Neuronal stem cell (in vitro differentiated cells): ENCODE results near the gene PPP1R2.

Experiments
- DNase-seq: peaks from one replicate; pipeline ENCODE4 v3.0.0-alpha.2; 2013; ENCODE audit warnings: low spot score
- H2AFZ ChIP-seq: one replicate; pipeline ENCODE4 v1.6.1; 2013; ENCODE audit warnings: mild to moderate bottlenecking, low read length, inconsistent platforms
- H2AK5ac ChIP-seq: 2 replicates; pipeline ENCODE4 v1.6.1; 2013; ENCODE audit warnings: low read depth, mild to moderate bottlenecking, inconsistent platforms, low read length, moderate library complexity, mixed read lengths
- H2BK120ac ChIP-seq: 2 replicates; pipeline ENCODE4 v1.6.1; 2013; ENCODE audit warnings: low read depth, mild to moderate bottlenecking, inconsistent platforms, low read length, moderate library complexity, mixed read lengths
- H2BK12ac ChIP-seq: one replicate; pipeline ENCODE4 v1.6.1; 2013; ENCODE audit warnings: low read length, inconsistent platforms
- H2BK15ac ChIP-seq: 2 replicates; pipeline ENCODE4 v1.6.1; 2013; ENCODE audit warnings: mild to moderate bottlenecking, low read length, inconsistent platforms, mixed read lengths
- H2BK5ac ChIP-seq: one replicate; pipeline ENCODE4 v1.6.1; 2013; ENCODE audit warnings: inconsistent platforms, mild to moderate bottlenecking, low read length, moderate library complexity
- H3K14ac ChIP-seq: one replicate; pipeline ENCODE4 v1.6.1; 2013; ENCODE audit warnings: low read length, inconsistent platforms
- H3K18ac ChIP-seq: 2 replicates; pipeline ENCODE4 v1.6.1; 2013; ENCODE audit warnings: low read length, inconsistent platforms
- H3K23ac ChIP-seq: 2 replicates; pipeline ENCODE4 v1.6.1; 2013; ENCODE audit warnings: low read depth, mild to moderate bottlenecking, mixed read lengths, low read length, inconsistent platforms; ENCODE audit not compliant: poor library complexity
- H3K27ac ChIP-seq: replicated peaks from 3 replicates; pipeline ENCODE4 v1.5.1; 2013; ENCODE audit warnings: low read length, inconsistent platforms
- H3K27me3 ChIP-seq, 3 experiments: 2 replicates each; pipeline ENCODE4 v1.6.1; 2013; ENCODE audit warnings: low read length in 3 of 3, mild to moderate bottlenecking in 2 of 3, inconsistent platforms in 1 of 3, low read depth in 1 of 3, mixed read lengths in 1 of 3, moderate library complexity in 1 of 3; ENCODE audit not compliant: control insufficient read depth in 3 of 3, insufficient read depth in 3 of 3
- H3K36me3 ChIP-seq, 2 donors: replicated peaks in 1 of 2; 2 replicates each; pipeline ENCODE4 v1.6.1; 2013; ENCODE audit warnings: low read length in 2 of 2; ENCODE audit not compliant: control insufficient read depth in 2 of 2, insufficient read depth in 2 of 2
- H3K4ac ChIP-seq: 2 replicates; pipeline ENCODE4 v1.6.1; 2013; ENCODE audit warnings: inconsistent platforms, mild to moderate bottlenecking, low read length, moderate library complexity
- H3K4me1 ChIP-seq, 2 donors: 1 replicate in 1 of 2; 2 replicates in 1 of 2; pipeline ENCODE4 v1.6.1; 2013; ENCODE audit warnings: low read length in 2 of 2, low read depth in 1 of 2; ENCODE audit not compliant: control insufficient read depth in 2 of 2, insufficient read depth in 1 of 2
- H3K4me2 ChIP-seq: one replicate; pipeline ENCODE4 v1.6.1; 2013; ENCODE audit warnings: mild to moderate bottlenecking, low read length, inconsistent platforms; ENCODE audit not compliant: insufficient read depth, poor library complexity, severe bottlenecking
- H3K4me3 ChIP-seq, 2 donors: 2 replicates each; pipeline ENCODE4 v1.5.1; 2013; ENCODE audit warnings: low read length in 2 of 2, mild to moderate bottlenecking in 2 of 2, inconsistent platforms in 1 of 2, moderate library complexity in 1 of 2
- H3K79me1 ChIP-seq: one replicate; pipeline ENCODE4 v1.6.1; 2013; ENCODE audit warnings: low read depth, mild to moderate bottlenecking, inconsistent platforms, low read length, moderate library complexity
- H3K9ac ChIP-seq: one replicate; pipeline ENCODE4 v1.6.1; 2013; ENCODE audit warnings: mild to moderate bottlenecking, low read depth, low read length, inconsistent platforms; ENCODE audit not compliant: poor library complexity
- H3K9me3 ChIP-seq, 2 donors: replicated peaks in 1 of 2; 2 replicates each; pipeline versions ENCODE3 to v1.6.1; 2013; ENCODE audit warnings: low read length in 2 of 2, mild to moderate bottlenecking in 2 of 2, inconsistent platforms in 1 of 2, low read depth in 1 of 2, mixed read lengths in 1 of 2, moderate library complexity in 1 of 2; ENCODE audit not compliant: control insufficient read depth in 2 of 2, insufficient read depth in 1 of 2
- H4K8ac ChIP-seq: one replicate; pipeline ENCODE4 v1.6.1; 2013; ENCODE audit warnings: low read depth, mild to moderate bottlenecking, inconsistent platforms, low read length, moderate library complexity
- H4K91ac ChIP-seq: one replicate; pipeline ENCODE4 v1.6.1; 2013; ENCODE audit warnings: low read length, low read depth, mild to moderate bottlenecking, inconsistent platforms; ENCODE audit not compliant: poor library complexity
- WGBS, 2 donors: extraction: QIAGEN DNeasy Blood & Tissue Kit; methylation state at CpG; one replicate each; pipeline ENCODE4 v1.1.7; 2013; ENCODE audit warnings: missing lambda C conversion rate in 2 of 2, mixed read lengths in 1 of 2; ENCODE audit not compliant: insufficient read length in 2 of 2, insufficient replicate concordance in 1 of 2; ENCODE audit errors: extremely low coverage in 2 of 2; 5-methylcytosine and 5-hydroxymethylcytosine counted together

Gene PPP1R2

GRCh38 chr3:195583831-195584542 lies 40.9 kb upstream of the PPP1R2 start, which contains the start of gene APOD:
APOD (minus strand) TSS chr3:195583940; CDS start chr3:195579461, 4,479 bp downstream.
- Histone ChIP-seq H3K4me2 (no peak within 1 kb of the TSS), H2BK5ac (no peak within 1 kb of the TSS), H3K27ac (no peak within 1 kb of the TSS), H3K18ac (no peak within 1 kb of the TSS), H3K4me3 (no peak within 1 kb of the TSS), H2BK15ac (no peak within 1 kb of the TSS), H2BK120ac (no peak within 1 kb of the TSS), H3K14ac (no peak within 1 kb of the TSS), H2BK12ac (no peak within 1 kb of the TSS), H3K4me1 (no peaks in the 10 kb centered on the region), H4K91ac (no peak within 1 kb of the TSS), H3K9me3 (peaks cover 0 to under 1% of the 10 kb centered on the region in 2 donors), H3K4ac (no peak within 1 kb of the TSS), H2AK5ac (no peak within 1 kb of the TSS), H3K79me1 (no peaks in the 10 kb centered on the region), H4K8ac (no peak within 1 kb of the TSS), H3K27me3 (peaks cover 0 to 2% (median 0%) of the 10 kb centered on the region in 3 experiments), H3K23ac (no peak within 1 kb of the TSS), H2AFZ (no peak within 1 kb of the TSS), H3K36me3 (no peaks in the 10 kb centered on the region), H3K9ac (no peak within 1 kb of the TSS)
- no peak for DNase-seq
- WGBS, 2 donors = no CpG with 5 or more reads among the region's 16 CpGs

GRCh38 chr3:195582947-195583346 lies 39.8 kb upstream of the PPP1R2 start:
- no peaks in the 10 kb centered on the region for H3K79me1 ChIP-seq
- H3K9ac ChIP-seq = no peak overlapping the region
- no peaks in the 10 kb centered on the region for H3K4me1 ChIP-seq
- DNase-seq = no peak
- no peaks in the 10 kb centered on the region for H3K9me3 ChIP-seq
- H3K4me2 ChIP-seq = no peak overlapping the region
- no peak overlapping the region for H2AFZ ChIP-seq
- no peaks in the 10 kb centered on the region for H3K36me3 ChIP-seq
- H3K27me3 ChIP-seq = peaks cover 0 to 9% (median 0%) of the 10 kb centered on the region in 3 experiments
- H3K4me3 ChIP-seq = no peak overlapping the region
- no peak overlapping the region for H2BK12ac ChIP-seq
- no peak overlapping the region for H3K27ac ChIP-seq
- no peak overlapping the region for H2AK5ac ChIP-seq
- H4K8ac ChIP-seq = no peak overlapping the region
- no peak overlapping the region for H2BK5ac ChIP-seq
- H2BK15ac ChIP-seq = no peak overlapping the region
- no peak overlapping the region for H3K4ac ChIP-seq
- no peak overlapping the region for H2BK120ac ChIP-seq
- H3K18ac ChIP-seq = no peak overlapping the region
- H3K23ac ChIP-seq = no peak overlapping the region
- H3K14ac ChIP-seq = no peak overlapping the region
- H4K91ac ChIP-seq = no peak overlapping the region
- WGBS, 2 donors = no CpG with 5 or more reads among the region's 9 CpGs

GRCh38 chr3:195580744-195581443 lies 37.8 kb upstream of the PPP1R2 start:
- no peak overlapping the region for H2AK5ac ChIP-seq
- H3K4me3 ChIP-seq = no peak overlapping the region
- no peak overlapping the region for H3K4me2 ChIP-seq
- no peak for DNase-seq
- no peak overlapping the region for H3K27ac ChIP-seq
- H3K4me1 ChIP-seq = no peaks in the 10 kb centered on the region
- no peak overlapping the region for H3K4ac ChIP-seq
- no peaks in the 10 kb centered on the region for H3K9me3 ChIP-seq
- H3K79me1 ChIP-seq = no peaks in the 10 kb centered on the region
- H3K27me3 ChIP-seq = peaks cover 0 to 9% (median 0%) of the 10 kb centered on the region in 3 experiments
- no peak overlapping the region for H2BK5ac ChIP-seq
- H3K14ac ChIP-seq = no peak overlapping the region
- no peak overlapping the region for H2AFZ ChIP-seq
- H3K23ac ChIP-seq = no peak overlapping the region
- H2BK12ac ChIP-seq = no peak overlapping the region
- peak overlapping the region; percentile 45 for H4K8ac ChIP-seq
- H3K18ac ChIP-seq = no peak overlapping the region
- no peaks in the 10 kb centered on the region for H3K36me3 ChIP-seq
- H2BK15ac ChIP-seq = no peak overlapping the region
- no CpG with 5 or more reads among the region's 6 CpGs for WGBS, 2 donors
- H3K9ac ChIP-seq = peak overlapping the region; percentile 30
- no peak overlapping the region for H2BK120ac ChIP-seq
- no peak overlapping the region for H4K91ac ChIP-seq

- no peak overlapping the region for H2AK5ac ChIP-seq
- no peak overlapping the region for H2BK120ac ChIP-seq
- H3K27me3 ChIP-seq = peaks cover 0 to 7% (median 0%) of the 10 kb centered on the region in 3 experiments
- no peak for DNase-seq
- no peak overlapping the region for H3K23ac ChIP-seq
- no peak overlapping the region for H3K27ac ChIP-seq
- H3K14ac ChIP-seq = no peak overlapping the region
- H3K79me1 ChIP-seq = no peaks in the 10 kb centered on the region
- no CpG with 5 or more reads among the region's 12 CpGs for WGBS, 2 donors
- H4K8ac ChIP-seq = no peak overlapping the region
- no peak overlapping the region for H3K4me3 ChIP-seq
- no peak overlapping the region for H2BK5ac ChIP-seq
- no peaks in the 10 kb centered on the region for H3K9me3 ChIP-seq
- no peaks in the 10 kb centered on the region for H3K4me1 ChIP-seq
- H3K18ac ChIP-seq = no peak overlapping the region
- no peak overlapping the region for H4K91ac ChIP-seq
- H3K4ac ChIP-seq = no peak overlapping the region
- H3K4me2 ChIP-seq = no peak overlapping the region
- no peak overlapping the region for H3K9ac ChIP-seq
- no peak overlapping the region for H2BK15ac ChIP-seq
- no peak overlapping the region for H2BK12ac ChIP-seq
- no peaks in the 10 kb centered on the region for H3K36me3 ChIP-seq
- H2AFZ ChIP-seq = no peak overlapping the region
These were observed 36.2 kb upstream of the PPP1R2 start for GRCh38 chr3:195579281-195579680.
